ENCODE data around the gene CDHR1. TPM values are rescaled to one million over a fixed set of nuclear protein-coding genes. Genes with fewer than 3 reads are reported as not detected.

CDHR1 gene
- total and polyA plus RNA-seq, 2 of the 8 experiments (the other 6 are each of a cell fraction or from before 2014, with no cell fraction given): 3.9 to 10.5 TPM

DNA sequence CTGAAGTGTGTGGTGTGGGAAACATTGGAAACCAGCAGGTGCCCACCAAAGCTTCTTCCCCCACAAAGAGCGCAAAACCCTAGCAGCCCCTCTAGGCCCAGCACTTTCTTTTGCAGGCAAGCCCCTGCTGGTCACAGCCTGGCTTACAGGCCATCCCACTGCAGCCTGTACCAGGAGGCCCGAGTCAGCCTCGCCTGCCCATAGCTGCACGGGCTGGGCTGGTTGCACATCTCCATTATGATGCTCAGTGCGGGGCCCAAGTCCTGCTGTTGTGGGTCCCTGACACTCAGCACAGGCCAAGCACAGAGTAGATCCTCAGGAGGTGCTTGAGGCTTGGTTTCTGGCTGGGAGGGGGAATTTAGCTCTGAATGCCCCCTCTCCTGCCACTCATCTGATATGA lies 8.0 kb downstream of the CDHR1 start:
- no peaks in the 10 kb centered on the region for H3K4me1 ChIP-seq (replicated peaks in 1 of 4; ENCODE audit: control insufficient read depth in 3 of 4, insufficient read depth in 4 of 4, low read length in 3 of 4)
- no peak overlapping the region for H2BK5ac ChIP-seq (ENCODE audit: low read depth, low read length)
- H3K4me3 ChIP-seq (ENCODE audit: extremely low read depth in 1 of 4, insufficient read depth in 2 of 4, low read depth in 3 of 4, low read length in 4 of 4): no peak overlapping the region
- no peaks in the 10 kb centered on the region for H3K36me3 ChIP-seq (ENCODE audit: control insufficient read depth in 2 of 4, insufficient read depth in 4 of 4, low read length in 3 of 4)
- no peaks in the 10 kb centered on the region for H3K27me3 ChIP-seq (replicated peaks in 1 of 4; ENCODE audit: control insufficient read depth in 3 of 4, extremely low read depth in 1 of 4, insufficient read depth in 3 of 4, low read length in 3 of 4)
- H4K20me1 ChIP-seq (replicated peaks in 1 of 2; ENCODE audit: control insufficient read depth in 1 of 2, insufficient read depth in 2 of 2, low read length in 2 of 2): peaks cover 0 to 6% of the 10 kb centered on the region in 2 experiments
- H2AK5ac ChIP-seq (ENCODE audit: low read depth, low read length): no peak overlapping the region
- no peak overlapping the region for H2BK120ac ChIP-seq (replicated peaks; ENCODE audit: low read depth, low read length)
- no peak overlapping the region for H4K91ac ChIP-seq (replicated peaks; ENCODE audit: insufficient read length, low read length)
- no peaks in the 10 kb centered on the region for H3K9me3 ChIP-seq (ENCODE audit: insufficient read depth in 2 of 2, low read depth in 1 of 2, low read length in 1 of 2)
- 90% methylated on average over 5 of the region's 5 CpGs; no CpG with 5 or more reads in 1 of the 2 experiments for WGBS, 2 experiments (ENCODE audit: extremely low coverage in 1 of 2, insufficient coverage in 1 of 2, insufficient read length in 1 of 2, insufficient replicate concordance in 2 of 2, low coverage in 1 of 2, low lambda C conversion rate in 2 of 2, missing lambda C conversion rate in 1 of 2)
- H3K14ac ChIP-seq (ENCODE audit: insufficient read length): no peak overlapping the region
- H3K4me2 ChIP-seq (ENCODE audit: insufficient read depth in 1 of 2, low read depth in 2 of 2, low read length in 2 of 2): no peak overlapping the region
- H4K5ac ChIP-seq (ENCODE audit: insufficient read length, low read depth, low read length): no peak overlapping the region
- ChIA-PET POLR2A (ENCODE audit: partially characterized antibody) (interaction anchor here (0.9 kb wide), 1 partner anchor 47 kb away, joined by 4 read pairs; no protein-coding TSS in a partner anchor), CTCF (ENCODE audit: partially characterized antibody) (interaction anchor here (1.1 to 10.8 kb wide), 21 partner anchors 10 to 338 kb away, joined by 3 to 248 read pairs (median 8); partner anchors contain the start of genes CDHR1 and GHITM)
- H2BK20ac ChIP-seq (ENCODE audit: low read length): no peak overlapping the region
- H3K9ac ChIP-seq (replicated peaks in 1 of 4; ENCODE audit: extremely low read depth in 1 of 4, low read depth in 3 of 4, low read length in 3 of 4): no peak overlapping the region
- H3K18ac ChIP-seq (ENCODE audit: extremely low read depth, low read length): no peak overlapping the region
- H4K8ac ChIP-seq (ENCODE audit: extremely low read depth, insufficient read depth, low read length): no peak overlapping the region
- H2BK12ac ChIP-seq (ENCODE audit: low read depth, low read length): no peak overlapping the region
- H3K79me1 ChIP-seq (ENCODE audit: low read depth, low read length): no peaks in the 10 kb centered on the region
- H3K79me2 ChIP-seq (ENCODE audit: control insufficient read depth in 1 of 2, insufficient read depth in 2 of 2, low read length in 2 of 2): no peaks in the 10 kb centered on the region
- H3K4ac ChIP-seq (replicated peaks; ENCODE audit: insufficient read length, low read depth, low read length): no peak overlapping the region
- H3K23me2 ChIP-seq (ENCODE audit: low read depth, low read length): no peaks in the 10 kb centered on the region
- FAIRE-seq (no peak), DNase-seq (ENCODE audit: low read depth in 1 of 2, low spot score in 2 of 2) (no peak)
- no peak overlapping the region for H3K56ac ChIP-seq (replicated peaks; ENCODE audit: insufficient read length, low read depth, low read length)
- no peak overlapping the region for H2BK15ac ChIP-seq (ENCODE audit: low read length)
- H3K23ac ChIP-seq (ENCODE audit: insufficient read length): no peak overlapping the region
- no peak overlapping the region for H3K27ac ChIP-seq (ENCODE audit: low read depth, low read length)
- H2AFZ ChIP-seq (ENCODE audit: low read length): no peak overlapping the region
- TF ChIP-seq ASH2L (IDR thresholded peaks at IDR 0.05; ENCODE audit: low read length) (no peak), SRF (IDR thresholded peaks at IDR 0.05; ENCODE audit: low read depth, low read length) (no peak), CBX5 (IDR thresholded peaks at IDR 0.05; ENCODE audit: low read depth, low read length) (no peak), PHF8 (conservative IDR thresholded peaks at IDR 0.05; ENCODE audit: low read depth, low read length) (no peak), TCF12 (IDR thresholded peaks at IDR 0.05; ENCODE audit: low read depth, low read length) (no peak), SUZ12 (IDR thresholded peaks at IDR 0.05; ENCODE audit: low read length) (no peak), SP1 (IDR thresholded peaks at IDR 0.05; ENCODE audit: low read depth, low read length) (no peak), TBP (IDR thresholded peaks at IDR 0.05; ENCODE audit: low read depth, low read length) (no peak)
- TF ChIP-seq, protein P1, sequence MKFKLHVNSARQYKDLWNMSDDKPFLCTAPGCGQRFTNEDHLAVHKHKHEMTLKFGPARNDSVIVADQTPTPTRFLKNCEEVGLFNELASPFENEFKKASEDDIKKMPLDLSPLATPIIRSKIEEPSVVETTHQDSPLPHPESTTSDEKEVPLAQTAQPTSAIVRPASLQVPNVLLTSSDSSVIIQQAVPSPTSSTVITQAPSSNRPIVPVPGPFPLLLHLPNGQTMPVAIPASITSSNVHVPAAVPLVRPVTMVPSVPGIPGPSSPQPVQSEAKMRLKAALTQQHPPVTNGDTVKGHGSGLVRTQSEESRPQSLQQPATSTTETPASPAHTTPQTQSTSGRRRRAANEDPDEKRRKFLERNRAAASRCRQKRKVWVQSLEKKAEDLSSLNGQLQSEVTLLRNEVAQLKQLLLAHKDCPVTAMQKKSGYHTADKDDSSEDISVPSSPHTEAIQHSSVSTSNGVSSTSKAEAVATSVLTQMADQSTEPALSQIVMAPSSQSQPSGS (IDR thresholded peaks at IDR 0.05; ENCODE audit: low read length): no peak
- TF ChIP-seq, protein P2, sequence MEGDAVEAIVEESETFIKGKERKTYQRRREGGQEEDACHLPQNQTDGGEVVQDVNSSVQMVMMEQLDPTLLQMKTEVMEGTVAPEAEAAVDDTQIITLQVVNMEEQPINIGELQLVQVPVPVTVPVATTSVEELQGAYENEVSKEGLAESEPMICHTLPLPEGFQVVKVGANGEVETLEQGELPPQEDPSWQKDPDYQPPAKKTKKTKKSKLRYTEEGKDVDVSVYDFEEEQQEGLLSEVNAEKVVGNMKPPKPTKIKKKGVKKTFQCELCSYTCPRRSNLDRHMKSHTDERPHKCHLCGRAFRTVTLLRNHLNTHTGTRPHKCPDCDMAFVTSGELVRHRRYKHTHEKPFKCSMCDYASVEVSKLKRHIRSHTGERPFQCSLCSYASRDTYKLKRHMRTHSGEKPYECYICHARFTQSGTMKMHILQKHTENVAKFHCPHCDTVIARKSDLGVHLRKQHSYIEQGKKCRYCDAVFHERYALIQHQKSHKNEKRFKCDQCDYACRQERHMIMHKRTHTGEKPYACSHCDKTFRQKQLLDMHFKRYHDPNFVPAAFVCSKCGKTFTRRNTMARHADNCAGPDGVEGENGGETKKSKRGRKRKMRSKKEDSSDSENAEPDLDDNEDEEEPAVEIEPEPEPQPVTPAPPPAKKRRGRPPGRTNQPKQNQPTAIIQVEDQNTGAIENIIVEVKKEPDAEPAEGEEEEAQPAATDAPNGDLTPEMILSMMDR (IDR thresholded peaks at IDR 0.05; ENCODE audit: control extremely low read depth in 1 of 3, insufficient read depth in 1 of 3, low read depth in 1 of 3, low read length in 3 of 3): peak in 2 of 3 experiments; percentile 27 to 29; a peak in 2 of 4 replicates

Data from H1 (cell line).